Activated CD4-positive, alpha-beta T cell treated with anti-CD3 and anti-CD28 coated beads, Interleukin-2, amount 50 U/mL, for 24 hours (primary cell): ENCODE data around the gene ZNF71.
"Not testable (repeated sequence)": the region's sequence is repeated elsewhere in the genome, so short reads cannot be mapped to it uniquely, and the experiment has no call there.

Source experiments
- DNase-seq, 2 donors: peaks; one replicate each; pipeline ENCODE4 v3.0.0-alpha.2; 2020; ENCODE audit warnings: low read depth in 1 of 2, low spot score in 1 of 2

Gene ZNF71

GRCh38 chr19:56622374-56622773 is 27.3 kb downstream of the ZNF71 start:
- DNase-seq: no peak

GRCh38 chr19:56623006-56623405 is 27.9 kb downstream of the ZNF71 start:
- DNase-seq: no peak

GRCh38 chr19:56625708-56626107 is 30.6 kb downstream of the ZNF71 start:
- no peak for DNase-seq

- DNase-seq: no peak
Observed at GRCh38 chr19:56633021-56633420, 37.9 kb downstream of the ZNF71 start.

- no peak for DNase-seq
Observed at GRCh38 chr19:56637976-56638555, 43.0 kb downstream of the ZNF71 start.

GRCh38 chr19:56639217-56639616 is 44.1 kb downstream of the ZNF71 start:
- no peak for DNase-seq

GRCh38 chr19:56642711-56643459 is 47.8 kb downstream of the ZNF71 start, which contains the start of gene SMIM17:
SMIM17 (plus strand) TSS chr19:56643159; CDS start chr19:56645668, 2,509 bp downstream.
- no peak for DNase-seq

GRCh38 chr19:56643460-56643955 is 48.4 kb downstream of the ZNF71 start:
- DNase-seq: no peak

GRCh38 chr19:56654151-56654550 is 59.0 kb downstream of the ZNF71 start:
- no peak for DNase-seq

GRCh38 chr19:56660381-56661107 is 65.4 kb downstream of the ZNF71 start:
- no peak for DNase-seq

- no peak for DNase-seq
Observed at GRCh38 chr19:56661248-56661647, 66.1 kb downstream of the ZNF71 start.

GRCh38 chr19:56663931-56664500 is 68.9 kb downstream of the ZNF71 start:
- no peak for DNase-seq

- no peak for DNase-seq
Observed at GRCh38 chr19:56664511-56664910, 69.4 kb downstream of the ZNF71 start.

GRCh38 chr19:56667311-56667870 is 72.3 kb downstream of the ZNF71 start:
- no peak for DNase-seq

GRCh38 chr19:56668676-56669075 is 73.6 kb downstream of the ZNF71 start:
- DNase-seq: no peak

GRCh38 chr19:56670401-56670960 is 75.4 kb downstream of the ZNF71 start:
- DNase-seq: no peak

- no peak for DNase-seq
Observed at GRCh38 chr19:56670961-56671612, 76.0 kb downstream of the ZNF71 start.

- DNase-seq: peak; percentile 53 to 78
Observed at GRCh38 chr19:56671613-56671994, 76.5 kb downstream of the ZNF71 start, which contains the start of gene ZNF835. ZNF835 (minus strand) TSS chr19:56671757; CDS start chr19:56665198, 6,559 bp downstream.

- DNase-seq: not testable (repeated sequence)
Observed at GRCh38 chr19:56672610-56673009, 77.5 kb downstream of the ZNF71 start.
